ENCODE measurements around the gene CHMP4B.

DNA sequence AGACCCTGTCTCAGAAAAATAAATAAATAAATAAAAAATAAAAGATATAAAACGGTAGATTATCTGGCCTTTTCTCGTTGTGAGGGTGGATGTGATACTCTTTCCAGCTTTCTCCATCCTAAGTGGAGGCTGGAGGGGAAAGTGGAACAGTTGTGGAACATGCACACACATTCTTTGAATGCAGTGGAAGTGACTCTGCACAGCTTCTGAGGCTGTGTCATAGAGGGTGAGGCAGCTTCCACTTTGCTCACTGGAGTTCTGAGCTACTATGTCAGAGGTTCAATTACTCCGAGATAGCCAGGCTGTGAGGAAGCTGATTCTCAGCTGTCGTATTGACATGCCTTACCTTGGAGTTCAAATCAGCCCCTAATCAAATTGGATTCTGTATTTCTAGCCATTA is 82.2 kb downstream of the CHMP4B start:
- TF ChIP-seq CTCF (IDR thresholded peaks at IDR 0.05) (no peak), POLR2A (IDR thresholded peaks at IDR 0.05) (no peak), EP300 (IDR thresholded peaks at IDR 0.05) (no peak), POLR2AphosphoS5 (IDR thresholded peaks at IDR 0.05) (no peak)
